ENCODE data around the gene TOR2A. TPM values are rescaled to one million over a fixed set of nuclear protein-coding genes. Genes with fewer than 3 reads are reported as not detected.

Gene TOR2A
- total RNA-seq, 1 experiment from 2014 or later: 10.5 TPM

- DNase-seq (ENCODE audit: low read depth, low spot score): no peak
- in situ Hi-C loops (cut with HindIII; ENCODE audit: low pct_unique_long_range_greater_than_20kb, low sequenced_read_pairs): no loop called here
These were observed 18.5 kb upstream of the TOR2A start for GRCh38 chr9:127753622-127754021.

- in situ Hi-C loops (cut with HindIII; ENCODE audit: low pct_unique_long_range_greater_than_20kb, low sequenced_read_pairs): no loop called here
- DNase-seq (ENCODE audit: low read depth, low spot score): no peak
These were observed 18.1 kb upstream of the TOR2A start for GRCh38 chr9:127753148-127753547.

- in situ Hi-C loops (cut with HindIII; ENCODE audit: low pct_unique_long_range_greater_than_20kb, low sequenced_read_pairs): no loop called here
These were observed 16.4 kb upstream of the TOR2A start for GRCh38 chr9:127751269-127752054.

GRCh38 chr9:127749090-127749787 is 14.1 kb upstream of the TOR2A start:
- DNase-seq (ENCODE audit: low read depth, low spot score): no peak

More at GRCh38 chr9:127751269-127752054, 16.4 kb upstream of the TOR2A start:
- no peak for DNase-seq (ENCODE audit: low read depth, low spot score)

GRCh38 chr9:127746959-127747569 is 12.0 kb upstream of the TOR2A start:
- no peak for DNase-seq (ENCODE audit: low read depth, low spot score)
- in situ Hi-C loops (cut with HindIII; ENCODE audit: low pct_unique_long_range_greater_than_20kb, low sequenced_read_pairs): no loop called here

More at GRCh38 chr9:127749090-127749787, 14.1 kb upstream of the TOR2A start:
- in situ Hi-C loops (cut with HindIII; ENCODE audit: low pct_unique_long_range_greater_than_20kb, low sequenced_read_pairs): no loop called here

- no peak for DNase-seq (ENCODE audit: low read depth, low spot score)
- in situ Hi-C loops (cut with HindIII; ENCODE audit: low pct_unique_long_range_greater_than_20kb, low sequenced_read_pairs): no loop called here
These were observed 9.5 kb upstream of the TOR2A start for GRCh38 chr9:127744398-127745110.

GRCh38 chr9:127742435-127743088 is 7.5 kb upstream of the TOR2A start:
- in situ Hi-C loops (cut with HindIII; ENCODE audit: low pct_unique_long_range_greater_than_20kb, low sequenced_read_pairs): no loop called here
- peak; percentile 87 for DNase-seq (ENCODE audit: low read depth, low spot score)

GRCh38 chr9:127741831-127742434 is 6.8 kb upstream of the TOR2A start:
- peak; percentile 89 for DNase-seq (ENCODE audit: low read depth, low spot score)
- in situ Hi-C loops (cut with HindIII; ENCODE audit: low pct_unique_long_range_greater_than_20kb, low sequenced_read_pairs): no loop called here

- in situ Hi-C loops (cut with HindIII; ENCODE audit: low pct_unique_long_range_greater_than_20kb, low sequenced_read_pairs): no loop called here
These were observed 4.7 kb upstream of the TOR2A start for GRCh38 chr9:127739614-127740330.

GRCh38 chr9:127738666-127739065 is 3.6 kb upstream of the TOR2A start:
- DNase-seq (ENCODE audit: low read depth, low spot score): no peak
- in situ Hi-C loops (cut with HindIII; ENCODE audit: low pct_unique_long_range_greater_than_20kb, low sequenced_read_pairs): no loop called here

More at GRCh38 chr9:127739614-127740330, 4.7 kb upstream of the TOR2A start:
- no peak for DNase-seq (ENCODE audit: low read depth, low spot score)

GRCh38 chr9:127735530-127736185 is 564 bp upstream of the TOR2A start:
- in situ Hi-C loops (cut with HindIII; ENCODE audit: low pct_unique_long_range_greater_than_20kb, low sequenced_read_pairs): no loop called here
- DNase-seq (ENCODE audit: low read depth, low spot score): no peak

GRCh38 chr9:127734247-127734746 is 797 bp downstream of the TOR2A start:
- in situ Hi-C loops (cut with HindIII; ENCODE audit: low pct_unique_long_range_greater_than_20kb, low sequenced_read_pairs): no loop called here

GRCh38 chr9:127733614-127734013 is 1.5 kb downstream of the TOR2A start:
- DNase-seq (ENCODE audit: low read depth, low spot score): no peak
- in situ Hi-C loops (cut with HindIII; ENCODE audit: low pct_unique_long_range_greater_than_20kb, low sequenced_read_pairs): no loop called here

More at GRCh38 chr9:127734247-127734746, 797 bp downstream of the TOR2A start:
- no peak for DNase-seq (ENCODE audit: low read depth, low spot score)

- in situ Hi-C loops (cut with HindIII; ENCODE audit: low pct_unique_long_range_greater_than_20kb, low sequenced_read_pairs): no loop called here
These were observed 2.6 kb downstream of the TOR2A start for GRCh38 chr9:127732444-127732843.

GRCh38 chr9:127731938-127732337 is 3.2 kb downstream of the TOR2A start:
- in situ Hi-C loops (cut with HindIII; ENCODE audit: low pct_unique_long_range_greater_than_20kb, low sequenced_read_pairs): no loop called here
- no peak for DNase-seq (ENCODE audit: low read depth, low spot score)

More at GRCh38 chr9:127732444-127732843, 2.6 kb downstream of the TOR2A start:
- no peak for DNase-seq (ENCODE audit: low read depth, low spot score)

Measured in SK-MEL-5 (cell line).